SK-N-SH treated with all-trans-retinoic acid at 6 μM for 48 hours (cell line): ENCODE results near the gene HDAC5.
"Not testable (repeated sequence)": the region's sequence is repeated elsewhere in the genome, so short reads cannot be mapped to it uniquely, and the experiment has no call there.

Experiments used
- ATAC-seq: fragments of 200-7000 bp; cut with Tn5 transposase; 3 replicates; pipeline ENCODE4 v1.9.1; 2020; ENCODE audit warnings: mild to moderate bottlenecking, moderate library complexity
- ARNTL ChIP-seq: fragments of 450-650 bp; formaldehyde crosslinking; IDR thresholded peaks from 2 replicates; pipeline ENCODE4 v1.5.0; 2020; ENCODE audit warnings: low read depth, mild to moderate bottlenecking, moderate library complexity, borderline replicate concordance
- BACH2 ChIP-seq: fragments of 250-450 bp; sonication (Bioruptor Pico); IDR thresholded peaks from 2 replicates; pipeline ENCODE4 v1.9.0; 2021; ENCODE audit warnings: mild to moderate bottlenecking, borderline replicate concordance
- CSDC2 ChIP-seq: fragments of 250-450 bp; sonication (Bioruptor Pico); IDR thresholded peaks from 2 replicates; pipeline ENCODE4 v1.5.0; 2020; ENCODE audit warnings: mild to moderate bottlenecking, moderate library complexity
- ESRRG ChIP-seq: fragments of 250-450 bp; sonication (Bioruptor Pico); IDR thresholded peaks from 2 replicates; pipeline ENCODE4 v1.6.1; 2021; ENCODE audit warnings: mild to moderate bottlenecking
- GLIS3 ChIP-seq: fragments of 250-450 bp; sonication (Bioruptor Pico); IDR thresholded peaks from 2 replicates; pipeline ENCODE4 v1.5.0; 2020; ENCODE audit warnings: mild to moderate bottlenecking, moderate library complexity
- ISL1 ChIP-seq: fragments of 250-450 bp; sonication (Bioruptor Pico); IDR thresholded peaks from 2 replicates; pipeline ENCODE4 v2.1.2; 2022; ENCODE audit warnings: mild to moderate bottlenecking, moderate library complexity
- OSR1 ChIP-seq: fragments of 250-450 bp; sonication (Bioruptor Pico); IDR thresholded peaks from 2 replicates; pipeline ENCODE4 v1.8.0; 2022; ENCODE audit warnings: moderate library complexity, mild to moderate bottlenecking, inconsistent platforms
- PPARA ChIP-seq: fragments of 250-450 bp; sonication (Bioruptor Pico); IDR thresholded peaks from 2 replicates; pipeline ENCODE4 v1.5.0; 2020; ENCODE audit warnings: mild to moderate bottlenecking, borderline replicate concordance
- RARB ChIP-seq: fragments of 250-450 bp; sonication (Bioruptor Pico); IDR thresholded peaks from 2 replicates; pipeline ENCODE4 v1.8.0; 2021; ENCODE audit warnings: mild to moderate bottlenecking, moderate library complexity
- SNAI2 ChIP-seq: fragments of 250-450 bp; sonication (Bioruptor Pico); IDR thresholded peaks from 2 replicates; pipeline ENCODE4 v1.5.0; 2020; ENCODE audit warnings: mild to moderate bottlenecking, moderate library complexity
- TCF4 ChIP-seq: fragments of 250-450 bp; sonication (Bioruptor Pico); IDR thresholded peaks from 2 replicates; pipeline ENCODE4 v1.8.0; 2021; ENCODE audit warnings: mild to moderate bottlenecking, moderate library complexity, borderline replicate concordance
- TOX ChIP-seq: fragments of 250-450 bp; sonication (Bioruptor Pico); IDR thresholded peaks from 2 replicates; pipeline ENCODE4 v1.8.0; 2021; ENCODE audit warnings: mild to moderate bottlenecking, moderate library complexity, borderline replicate concordance
- ZC3H10 ChIP-seq: fragments of 250-450 bp; sonication (Bioruptor Pico); IDR thresholded peaks from 2 replicates; pipeline ENCODE4 v1.5.1; 2021; ENCODE audit warnings: mild to moderate bottlenecking, moderate library complexity
- ZFP3 ChIP-seq: fragments of 250-450 bp; sonication (Bioruptor Pico); IDR thresholded peaks from 2 replicates; pipeline ENCODE4 v1.5.0; 2020; ENCODE audit warnings: mild to moderate bottlenecking, moderate library complexity
- ZFP30 ChIP-seq: fragments of 450-650 bp; formaldehyde crosslinking; IDR thresholded peaks from 2 replicates; pipeline ENCODE4 v1.5.0; 2022; ENCODE audit warnings: mild to moderate bottlenecking, moderate library complexity
- ZNF565 ChIP-seq: fragments of 450-650 bp; formaldehyde crosslinking; conservative IDR thresholded peaks from 2 replicates; pipeline ENCODE4 v1.5.0; 2020; ENCODE audit warnings: low read depth, mild to moderate bottlenecking, moderate library complexity
- ZNF70 ChIP-seq: fragments of 450-650 bp; formaldehyde crosslinking; IDR thresholded peaks from 2 replicates; pipeline ENCODE4 v1.5.0; 2020; ENCODE audit warnings: mild to moderate bottlenecking, moderate library complexity
- ZNF8 ChIP-seq: fragments of 450-650 bp; formaldehyde crosslinking; IDR thresholded peaks from 2 replicates; pipeline ENCODE4 v1.5.0; 2020; ENCODE audit warnings: mild to moderate bottlenecking, moderate library complexity
- TF ChIP-seq, protein P1 (sequence below): fragments of 250-450 bp; sonication (Bioruptor Pico); IDR thresholded peaks from 2 replicates; pipeline ENCODE4 v1.5.0; 2020; ENCODE audit warnings: mild to moderate bottlenecking, moderate library complexity
- TF ChIP-seq, protein P2 (sequence below): fragments of 250-450 bp; sonication (Bioruptor Pico); IDR thresholded peaks from 2 replicates; pipeline ENCODE4 v1.5.1; 2020; ENCODE audit warnings: low read depth, mild to moderate bottlenecking, moderate library complexity
- TF ChIP-seq, protein P3 (sequence below): fragments of 250-450 bp; sonication (Bioruptor Pico); IDR thresholded peaks from 2 replicates; pipeline ENCODE4 v1.5.1; 2021; ENCODE audit warnings: mild to moderate bottlenecking, moderate library complexity
- TF ChIP-seq, protein P4 (sequence below): fragments of 250-450 bp; sonication (Bioruptor Pico); IDR thresholded peaks from 2 replicates; pipeline ENCODE4 v1.8.0; 2021; ENCODE audit warnings: low read depth, mild to moderate bottlenecking, moderate library complexity, borderline replicate concordance

Gene HDAC5

DNA sequence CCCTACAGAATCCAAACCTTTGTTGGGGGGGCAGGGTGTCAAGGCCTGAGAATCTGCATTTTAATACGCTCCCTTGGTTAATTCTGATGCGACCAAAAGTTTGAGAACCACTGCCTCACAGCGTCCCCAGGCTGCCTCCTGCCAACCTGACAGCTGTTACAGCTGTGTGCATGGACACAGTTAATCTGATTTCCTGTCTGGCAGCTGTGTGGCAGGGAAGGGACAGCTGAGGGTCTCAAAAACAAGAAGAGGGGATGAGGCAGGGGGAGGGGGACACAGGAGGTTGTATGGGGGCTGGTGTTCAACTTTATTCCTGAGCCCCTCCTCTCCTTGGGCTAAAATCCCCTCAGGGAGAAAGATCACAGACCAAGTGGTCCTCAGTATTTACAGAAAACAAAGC is 17.5 kb downstream of the HDAC5 start:
- no peak for ATAC-seq
- no peak for TF ChIP-seq ARNTL (CRISPR knock-in tag)
- TF ChIP-seq OSR1 (CRISPR knock-in tag), result no peak
- TF ChIP-seq ISL1 (CRISPR knock-in tag), result no peak
- TF ChIP-seq TCF4 (CRISPR knock-in tag), result no peak
- no peak for TF ChIP-seq ESRRG
- no peak for TF ChIP-seq ZNF70 (CRISPR knock-in tag)
- TF ChIP-seq ZNF8, result no peak
- no peak for TF ChIP-seq PPARA (CRISPR knock-in tag)
- TF ChIP-seq ZFP30, result no peak
- TF ChIP-seq ZC3H10 (CRISPR knock-in tag), result no peak
- TF ChIP-seq, protein P1, sequence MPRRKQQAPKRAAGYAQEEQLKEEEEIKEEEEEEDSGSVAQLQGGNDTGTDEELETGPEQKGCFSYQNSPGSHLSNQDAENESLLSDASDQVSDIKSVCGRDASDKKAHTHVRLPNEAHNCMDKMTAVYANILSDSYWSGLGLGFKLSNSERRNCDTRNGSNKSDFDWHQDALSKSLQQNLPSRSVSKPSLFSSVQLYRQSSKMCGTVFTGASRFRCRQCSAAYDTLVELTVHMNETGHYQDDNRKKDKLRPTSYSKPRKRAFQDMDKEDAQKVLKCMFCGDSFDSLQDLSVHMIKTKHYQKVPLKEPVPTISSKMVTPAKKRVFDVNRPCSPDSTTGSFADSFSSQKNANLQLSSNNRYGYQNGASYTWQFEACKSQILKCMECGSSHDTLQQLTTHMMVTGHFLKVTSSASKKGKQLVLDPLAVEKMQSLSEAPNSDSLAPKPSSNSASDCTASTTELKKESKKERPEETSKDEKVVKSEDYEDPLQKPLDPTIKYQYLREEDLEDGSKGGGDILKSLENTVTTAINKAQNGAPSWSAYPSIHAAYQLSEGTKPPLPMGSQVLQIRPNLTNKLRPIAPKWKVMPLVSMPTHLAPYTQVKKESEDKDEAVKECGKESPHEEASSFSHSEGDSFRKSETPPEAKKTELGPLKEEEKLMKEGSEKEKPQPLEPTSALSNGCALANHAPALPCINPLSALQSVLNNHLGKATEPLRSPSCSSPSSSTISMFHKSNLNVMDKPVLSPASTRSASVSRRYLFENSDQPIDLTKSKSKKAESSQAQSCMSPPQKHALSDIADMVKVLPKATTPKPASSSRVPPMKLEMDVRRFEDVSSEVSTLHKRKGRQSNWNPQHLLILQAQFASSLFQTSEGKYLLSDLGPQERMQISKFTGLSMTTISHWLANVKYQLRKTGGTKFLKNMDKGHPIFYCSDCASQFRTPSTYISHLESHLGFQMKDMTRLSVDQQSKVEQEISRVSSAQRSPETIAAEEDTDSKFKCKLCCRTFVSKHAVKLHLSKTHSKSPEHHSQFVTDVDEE (CRISPR knock-in tag), result no peak

DNA sequence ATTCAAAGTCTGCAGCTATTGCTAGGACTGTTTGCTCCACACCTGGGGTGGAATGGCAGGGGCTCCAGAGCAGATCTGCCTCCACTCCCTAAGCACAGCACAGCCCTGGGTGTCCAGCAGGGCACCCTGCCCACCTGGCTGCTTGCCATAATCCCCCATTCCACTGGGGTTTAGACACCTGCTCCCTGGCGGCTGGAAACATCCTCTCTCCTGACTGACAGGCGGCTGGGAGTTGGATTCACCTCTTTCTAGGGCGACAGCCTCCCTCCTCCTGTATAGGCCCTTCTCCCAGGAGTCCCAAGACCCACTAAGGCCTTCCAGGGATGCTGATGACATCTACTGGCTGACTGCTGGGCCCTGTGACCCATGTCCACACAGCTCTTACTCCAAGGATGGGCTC is 18.0 kb downstream of the HDAC5 start:
- TF ChIP-seq, protein P2, sequence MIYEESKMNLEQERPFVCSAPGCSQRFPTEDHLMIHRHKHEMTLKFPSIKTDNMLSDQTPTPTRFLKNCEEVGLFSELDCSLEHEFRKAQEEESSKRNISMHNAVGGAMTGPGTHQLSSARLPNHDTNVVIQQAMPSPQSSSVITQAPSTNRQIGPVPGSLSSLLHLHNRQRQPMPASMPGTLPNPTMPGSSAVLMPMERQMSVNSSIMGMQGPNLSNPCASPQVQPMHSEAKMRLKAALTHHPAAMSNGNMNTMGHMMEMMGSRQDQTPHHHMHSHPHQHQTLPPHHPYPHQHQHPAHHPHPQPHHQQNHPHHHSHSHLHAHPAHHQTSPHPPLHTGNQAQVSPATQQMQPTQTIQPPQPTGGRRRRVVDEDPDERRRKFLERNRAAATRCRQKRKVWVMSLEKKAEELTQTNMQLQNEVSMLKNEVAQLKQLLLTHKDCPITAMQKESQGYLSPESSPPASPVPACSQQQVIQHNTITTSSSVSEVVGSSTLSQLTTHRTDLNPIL, result no peak
- ATAC-seq, result no peak

DNA sequence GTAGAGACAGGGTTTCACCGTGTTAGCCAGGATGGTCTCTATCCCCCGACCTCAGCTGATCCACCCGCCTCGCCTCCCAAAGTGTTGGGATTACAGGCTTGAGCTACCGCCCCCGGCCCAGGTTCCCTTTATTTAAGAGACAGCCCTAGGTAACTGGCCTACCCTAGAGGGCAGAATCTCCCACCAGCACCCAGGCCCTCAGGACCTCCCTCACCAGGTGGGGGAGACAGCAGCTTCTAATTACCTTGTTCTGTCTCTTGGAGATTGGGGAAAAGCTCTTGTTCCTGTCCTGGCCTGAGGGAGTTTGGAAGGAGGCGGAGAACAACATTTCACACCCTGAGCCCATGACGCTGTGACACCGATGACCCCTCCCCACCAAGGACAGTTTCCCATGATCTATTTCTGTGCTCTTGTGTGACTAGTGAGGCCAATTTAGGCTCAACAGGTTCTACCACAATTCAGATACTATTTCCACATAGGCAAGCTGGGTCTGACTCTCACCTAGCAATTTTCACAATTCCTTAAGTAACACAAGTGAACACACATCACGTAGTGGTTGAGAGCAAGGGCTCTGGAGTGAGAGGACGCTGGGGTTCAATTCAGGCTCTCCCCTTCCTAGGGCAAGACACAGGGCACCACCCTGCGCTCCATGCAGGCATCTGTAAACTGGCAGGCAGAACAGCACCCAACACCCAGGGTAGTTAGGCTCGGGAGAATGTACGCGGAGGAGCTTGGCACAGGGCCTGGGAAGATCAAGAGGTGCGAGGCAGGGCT is 20.4 kb downstream of the HDAC5 start:
- no peak for ATAC-seq
- no peak for TF ChIP-seq SNAI2 (CRISPR knock-in tag)
- TF ChIP-seq, protein P3, sequence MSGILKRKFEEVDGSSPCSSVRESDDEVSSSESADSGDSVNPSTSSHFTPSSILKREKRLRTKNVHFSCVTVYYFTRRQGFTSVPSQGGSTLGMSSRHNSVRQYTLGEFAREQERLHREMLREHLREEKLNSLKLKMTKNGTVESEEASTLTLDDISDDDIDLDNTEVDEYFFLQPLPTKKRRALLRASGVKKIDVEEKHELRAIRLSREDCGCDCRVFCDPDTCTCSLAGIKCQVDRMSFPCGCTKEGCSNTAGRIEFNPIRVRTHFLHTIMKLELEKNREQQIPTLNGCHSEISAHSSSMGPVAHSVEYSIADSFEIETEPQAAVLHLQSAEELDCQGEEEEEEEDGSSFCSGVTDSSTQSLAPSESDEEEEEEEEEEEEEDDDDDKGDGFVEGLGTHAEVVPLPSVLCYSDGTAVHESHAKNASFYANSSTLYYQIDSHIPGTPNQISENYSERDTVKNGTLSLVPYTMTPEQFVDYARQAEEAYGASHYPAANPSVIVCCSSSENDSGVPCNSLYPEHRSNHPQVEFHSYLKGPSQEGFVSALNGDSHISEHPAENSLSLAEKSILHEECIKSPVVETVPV (CRISPR knock-in tag), result no peak
- TF ChIP-seq TCF4 (CRISPR knock-in tag), result no peak
- TF ChIP-seq ESRRG, result no peak

DNA sequence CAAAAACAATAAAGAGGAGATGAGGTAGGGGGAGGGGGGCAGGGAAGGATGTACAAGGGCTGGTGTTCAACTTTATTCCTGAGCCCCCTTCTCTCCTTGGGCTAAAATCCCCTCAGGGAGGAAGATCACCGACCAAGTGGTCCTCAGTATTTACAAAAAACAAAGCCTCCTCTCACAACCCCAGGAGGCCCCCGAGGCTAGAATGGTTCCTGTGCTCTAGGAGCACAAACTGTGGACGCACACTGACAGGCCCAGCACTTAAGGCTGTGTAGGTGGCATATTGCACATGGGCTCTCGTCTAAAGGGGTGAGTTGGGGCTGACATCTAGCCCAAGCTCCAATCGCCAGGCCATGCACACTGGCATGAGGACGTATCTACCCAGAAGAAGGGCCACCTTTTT is 21.6 kb downstream of the HDAC5 start:
- not testable (repeated sequence) for ATAC-seq

DNA sequence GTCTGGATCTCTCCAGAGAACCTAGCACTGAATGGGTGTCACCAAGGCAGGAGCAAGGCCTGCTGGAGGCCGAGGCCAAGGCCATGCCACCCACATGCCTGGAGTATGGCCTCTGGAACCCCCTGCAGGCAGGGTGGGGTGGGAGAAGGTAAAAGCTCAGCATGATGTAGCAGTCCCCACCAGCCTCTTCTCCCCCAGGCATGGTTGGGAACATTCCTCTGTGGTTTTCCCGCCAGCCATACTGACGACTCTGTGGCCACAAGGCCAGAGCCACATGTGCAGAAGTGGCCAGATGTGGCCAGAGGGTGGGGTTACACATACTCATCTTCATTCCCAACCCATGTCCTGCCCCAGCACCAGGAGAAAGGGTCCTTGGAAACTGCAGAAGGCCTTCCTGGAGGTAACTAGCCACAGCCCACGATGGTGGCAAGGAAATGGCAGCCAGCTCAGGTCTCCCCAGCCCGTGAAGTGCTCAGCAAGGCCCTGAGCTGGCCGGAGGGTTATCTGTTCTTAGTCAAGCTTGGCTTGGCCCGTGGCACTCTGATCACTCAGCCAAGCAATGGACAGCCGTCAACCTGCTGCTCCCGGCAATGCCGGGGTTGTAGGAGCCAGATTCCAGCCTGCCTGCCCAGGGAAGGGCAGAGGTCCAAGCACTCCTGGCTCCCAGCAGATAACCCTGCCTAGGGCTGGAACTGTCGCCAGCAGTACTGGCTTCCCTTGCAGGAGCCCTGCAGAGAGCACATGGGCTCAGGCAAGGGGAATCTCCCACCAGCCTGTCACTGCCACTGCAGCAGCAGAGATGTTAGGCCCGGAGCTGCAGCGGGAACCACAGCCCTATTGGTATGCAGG is 26.1 kb downstream of the HDAC5 start:
- ATAC-seq, result no peak
- TF ChIP-seq ZNF8 (no peak), ISL1 (CRISPR knock-in tag) (no peak), ZFP30 (no peak), ESRRG (no peak), SNAI2 (CRISPR knock-in tag) (no peak), TOX (CRISPR knock-in tag) (no peak), GLIS3 (no peak), ZFP3 (CRISPR knock-in tag) (no peak), BACH2 (CRISPR knock-in tag) (no peak), PPARA (CRISPR knock-in tag) (no peak), CSDC2 (CRISPR knock-in tag) (no peak), RARB (CRISPR knock-in tag) (no peak), TCF4 (CRISPR knock-in tag) (no peak), ARNTL (CRISPR knock-in tag) (no peak), ZNF565 (CRISPR knock-in tag) (no peak), OSR1 (CRISPR knock-in tag) (no peak)
- TF ChIP-seq, protein P4, sequence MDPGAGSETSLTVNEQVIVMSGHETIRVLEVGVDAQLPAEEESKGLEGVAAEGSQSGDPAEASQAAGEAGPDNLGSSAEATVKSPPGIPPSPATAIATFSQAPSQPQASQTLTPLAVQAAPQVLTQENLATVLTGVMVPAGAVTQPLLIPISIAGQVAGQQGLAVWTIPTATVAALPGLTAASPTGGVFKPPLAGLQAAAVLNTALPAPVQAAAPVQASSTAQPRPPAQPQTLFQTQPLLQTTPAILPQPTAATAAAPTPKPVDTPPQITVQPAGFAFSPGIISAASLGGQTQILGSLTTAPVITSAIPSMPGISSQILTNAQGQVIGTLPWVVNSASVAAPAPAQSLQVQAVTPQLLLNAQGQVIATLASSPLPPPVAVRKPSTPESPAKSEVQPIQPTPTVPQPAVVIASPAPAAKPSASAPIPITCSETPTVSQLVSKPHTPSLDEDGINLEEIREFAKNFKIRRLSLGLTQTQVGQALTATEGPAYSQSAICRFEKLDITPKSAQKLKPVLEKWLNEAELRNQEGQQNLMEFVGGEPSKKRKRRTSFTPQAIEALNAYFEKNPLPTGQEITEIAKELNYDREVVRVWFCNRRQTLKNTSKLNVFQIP (CRISPR knock-in tag), result no peak
- TF ChIP-seq, protein P3 (CRISPR knock-in tag), result no peak
- TF ChIP-seq, protein P2, result no peak
